ENCODE data around the gene MED22.

MED22 gene

GRCh38 chr9:133366435-133366834 lies 18.5 kb upstream of the MED22 start:
- no peak overlapping the region for H4K91ac ChIP-seq (ENCODE audit: low read depth, low read length)
- H3K27ac ChIP-seq (ENCODE audit: low read depth, low read length), result no peak overlapping the region
- no peak overlapping the region for H3K14ac ChIP-seq (ENCODE audit: low read length)
- peak overlapping the region; percentile 33 for H4K12ac ChIP-seq (ENCODE audit: low read depth, low read length)
- peaks cover 6 to 7% of the 10 kb centered on the region in 2 experiments for H3K4me1 ChIP-seq (ENCODE audit: control insufficient read depth in 1 of 2, insufficient read depth in 2 of 2, low read length in 2 of 2)
- peaks cover 18% of the 10 kb centered on the region for H3K79me2 ChIP-seq (ENCODE audit: control insufficient read depth, insufficient read depth, low read length, poor library complexity)
- no peak overlapping the region for H3K9ac ChIP-seq (ENCODE audit: low read length)
- H3K23ac ChIP-seq (ENCODE audit: low read length), result no peak overlapping the region
- H3K4me2 ChIP-seq (ENCODE audit: low read length), result no peak overlapping the region
- H3K36me3 ChIP-seq (ENCODE audit: control insufficient read depth in 1 of 2, insufficient read depth in 2 of 2, low read length in 2 of 2), result peaks cover 80 to 91% of the 10 kb centered on the region in 2 experiments
- no peak overlapping the region for H2BK5ac ChIP-seq (ENCODE audit: low read depth, low read length, poor library complexity)
- no peak overlapping the region for H2AK5ac ChIP-seq (ENCODE audit: low read length)
- no peak overlapping the region for H2AFZ ChIP-seq (ENCODE audit: insufficient read depth, low read length, poor library complexity)
- H3K79me1 ChIP-seq (ENCODE audit: low read length), result no peaks in the 10 kb centered on the region
- no peak overlapping the region for H4K8ac ChIP-seq (ENCODE audit: low read depth, low read length)
- H2BK12ac ChIP-seq (ENCODE audit: low read length), result no peak overlapping the region
- peaks cover 1% of the 10 kb centered on the region for H3K9me3 ChIP-seq (ENCODE audit: insufficient read depth, low read depth, low read length)
- no peak for DNase-seq
- no CpG with 5 or more reads among the region's 11 CpGs for WGBS (ENCODE audit: extremely low coverage, insufficient coverage, insufficient read length)
- no peak overlapping the region for H2BK120ac ChIP-seq (ENCODE audit: insufficient read depth, low read length, poor library complexity)
- H3K4me3 ChIP-seq (ENCODE audit: low read depth, low read length), result no peak overlapping the region
- no peak overlapping the region for H3K18ac ChIP-seq (ENCODE audit: low read length)
- no peak overlapping the region for H3K4ac ChIP-seq (ENCODE audit: low read depth, low read length)
- no peaks in the 10 kb centered on the region for H3K27me3 ChIP-seq (ENCODE audit: insufficient read depth, low read length)

GRCh38 chr9:133362359-133363044 lies 14.6 kb upstream of the MED22 start:
- H3K9me3 ChIP-seq (ENCODE audit: insufficient read depth, low read depth, low read length), result peaks cover 1% of the 10 kb centered on the region
- no peak overlapping the region for H3K4ac ChIP-seq (ENCODE audit: low read depth, low read length)
- no peak overlapping the region for H3K4me2 ChIP-seq (ENCODE audit: low read length)
- H3K79me2 ChIP-seq (ENCODE audit: control insufficient read depth, insufficient read depth, low read length, poor library complexity), result no peaks in the 10 kb centered on the region
- H3K4me1 ChIP-seq (ENCODE audit: control insufficient read depth in 1 of 2, insufficient read depth in 2 of 2, low read length in 2 of 2), result peaks cover 7 to 10% of the 10 kb centered on the region in 2 experiments
- no peak overlapping the region for H3K18ac ChIP-seq (ENCODE audit: low read length)
- H3K27ac ChIP-seq (ENCODE audit: low read depth, low read length), result no peak overlapping the region
- H3K79me1 ChIP-seq (ENCODE audit: low read length), result no peaks in the 10 kb centered on the region
- H2AFZ ChIP-seq (ENCODE audit: insufficient read depth, low read length, poor library complexity), result no peak overlapping the region
- H3K14ac ChIP-seq (ENCODE audit: low read length), result no peak overlapping the region
- peaks cover 78 to 90% of the 10 kb centered on the region in 2 experiments for H3K36me3 ChIP-seq (ENCODE audit: control insufficient read depth in 1 of 2, insufficient read depth in 2 of 2, low read length in 2 of 2)
- no peak overlapping the region for H3K23ac ChIP-seq (ENCODE audit: low read length)
- H2BK120ac ChIP-seq (ENCODE audit: insufficient read depth, low read length, poor library complexity), result no peak overlapping the region
- no peak overlapping the region for H3K9ac ChIP-seq (ENCODE audit: low read length)
- H2BK5ac ChIP-seq (ENCODE audit: low read depth, low read length, poor library complexity), result no peak overlapping the region
- no peak overlapping the region for H3K4me3 ChIP-seq (ENCODE audit: low read depth, low read length)
- no peak overlapping the region for H4K91ac ChIP-seq (ENCODE audit: low read depth, low read length)
- no peak for DNase-seq
- WGBS (ENCODE audit: extremely low coverage, insufficient coverage, insufficient read length), result no CpG with 5 or more reads among the region's 15 CpGs
- no peaks in the 10 kb centered on the region for H3K27me3 ChIP-seq (ENCODE audit: insufficient read depth, low read length)
- no peak overlapping the region for H2AK5ac ChIP-seq (ENCODE audit: low read length)
- H2BK12ac ChIP-seq (ENCODE audit: low read length), result no peak overlapping the region
- H4K8ac ChIP-seq (ENCODE audit: low read depth, low read length), result no peak overlapping the region
- H4K12ac ChIP-seq (ENCODE audit: low read depth, low read length), result no peak overlapping the region

GRCh38 chr9:133361507-133362092 lies 13.7 kb upstream of the MED22 start:
- H3K23ac ChIP-seq (ENCODE audit: low read length), result no peak overlapping the region

GRCh38 chr9:133360400-133361393 lies 12.8 kb upstream of the MED22 start:
- Histone ChIP-seq H2BK12ac (ENCODE audit: low read length) (no peak overlapping the region), H3K14ac (ENCODE audit: low read length) (no peak overlapping the region), H3K9ac (ENCODE audit: low read length) (no peak overlapping the region), H3K4ac (ENCODE audit: low read depth, low read length) (no peak overlapping the region), H3K23ac (ENCODE audit: low read length) (no peak overlapping the region), H4K8ac (ENCODE audit: low read depth, low read length) (no peak overlapping the region), H3K27ac (ENCODE audit: low read depth, low read length) (no peak overlapping the region), H2AK5ac (ENCODE audit: low read length) (no peak overlapping the region), H3K79me1 (ENCODE audit: low read length) (peaks cover 3% of the 10 kb centered on the region), H3K9me3 (ENCODE audit: insufficient read depth, low read depth, low read length) (peaks cover 1% of the 10 kb centered on the region), H2AFZ (ENCODE audit: insufficient read depth, low read length, poor library complexity) (no peak overlapping the region), H3K4me1 (ENCODE audit: control insufficient read depth in 1 of 2, insufficient read depth in 2 of 2, low read length in 2 of 2) (peaks cover 9 to 18% of the 10 kb centered on the region in 2 experiments), H2BK120ac (ENCODE audit: insufficient read depth, low read length, poor library complexity) (no peak overlapping the region), H4K91ac (ENCODE audit: low read depth, low read length) (no peak overlapping the region), H3K36me3 (ENCODE audit: control insufficient read depth in 1 of 2, insufficient read depth in 2 of 2, low read length in 2 of 2) (peaks cover 67 to 72% of the 10 kb centered on the region in 2 experiments), H3K18ac (ENCODE audit: low read length) (no peak overlapping the region), H3K27me3 (ENCODE audit: insufficient read depth, low read length) (no peaks in the 10 kb centered on the region), H3K79me2 (ENCODE audit: control insufficient read depth, insufficient read depth, low read length, poor library complexity) (peaks cover 2% of the 10 kb centered on the region), H4K12ac (ENCODE audit: low read depth, low read length) (no peak overlapping the region), H3K4me2 (ENCODE audit: low read length) (no peak overlapping the region), H2BK5ac (ENCODE audit: low read depth, low read length, poor library complexity) (no peak overlapping the region), H3K4me3 (ENCODE audit: low read depth, low read length) (no peak overlapping the region)
- no CpG with 5 or more reads among the region's 21 CpGs for WGBS (ENCODE audit: extremely low coverage, insufficient coverage, insufficient read length)
- no peak for DNase-seq

More at GRCh38 chr9:133361507-133362092, 13.7 kb upstream of the MED22 start:
- no peak overlapping the region for H3K4me2 ChIP-seq (ENCODE audit: low read length)
- H3K36me3 ChIP-seq (ENCODE audit: control insufficient read depth in 1 of 2, insufficient read depth in 2 of 2, low read length in 2 of 2), result peaks cover 71 to 81% of the 10 kb centered on the region in 2 experiments
- H4K8ac ChIP-seq (ENCODE audit: low read depth, low read length), result no peak overlapping the region
- no peak overlapping the region for H3K4me3 ChIP-seq (ENCODE audit: low read depth, low read length)
- H3K27ac ChIP-seq (ENCODE audit: low read depth, low read length), result no peak overlapping the region
- H3K79me2 ChIP-seq (ENCODE audit: control insufficient read depth, insufficient read depth, low read length, poor library complexity), result no peaks in the 10 kb centered on the region
- H3K9me3 ChIP-seq (ENCODE audit: insufficient read depth, low read depth, low read length), result peaks cover 1% of the 10 kb centered on the region
- H4K91ac ChIP-seq (ENCODE audit: low read depth, low read length), result no peak overlapping the region
- no peaks in the 10 kb centered on the region for H3K27me3 ChIP-seq (ENCODE audit: insufficient read depth, low read length)
- no peak overlapping the region for H3K14ac ChIP-seq (ENCODE audit: low read length)
- no peak overlapping the region for H2AK5ac ChIP-seq (ENCODE audit: low read length)
- H3K4me1 ChIP-seq (ENCODE audit: control insufficient read depth in 1 of 2, insufficient read depth in 2 of 2, low read length in 2 of 2), result peaks cover 9 to 17% of the 10 kb centered on the region in 2 experiments
- no peak overlapping the region for H3K18ac ChIP-seq (ENCODE audit: low read length)
- no CpG with 5 or more reads among the region's 13 CpGs for WGBS (ENCODE audit: extremely low coverage, insufficient coverage, insufficient read length)
- no peak overlapping the region for H2BK12ac ChIP-seq (ENCODE audit: low read length)
- no peak overlapping the region for H3K4ac ChIP-seq (ENCODE audit: low read depth, low read length)
- H2BK5ac ChIP-seq (ENCODE audit: low read depth, low read length, poor library complexity), result no peak overlapping the region
- no peak overlapping the region for H2AFZ ChIP-seq (ENCODE audit: insufficient read depth, low read length, poor library complexity)
- H3K79me1 ChIP-seq (ENCODE audit: low read length), result no peaks in the 10 kb centered on the region
- DNase-seq, result no peak
- no peak overlapping the region for H4K12ac ChIP-seq (ENCODE audit: low read depth, low read length)
- H3K9ac ChIP-seq (ENCODE audit: low read length), result no peak overlapping the region
- H2BK120ac ChIP-seq (ENCODE audit: insufficient read depth, low read length, poor library complexity), result no peak overlapping the region

All from trophoblast cell (in vitro differentiated cells and primary cell).